AG04450 (cell line): ENCODE results near the gene RPTOR. TPM values are rescaled to one million over a fixed set of nuclear protein-coding genes. Genes with fewer than 3 reads are reported as not detected.

Experiments
- CTCF ChIA-PET: fragments of 300-600, 350-600 bp; formaldehyde crosslinking; extraction: SDS; loops from one replicate; lab custom pipeline; 2022; ENCODE audit warnings: antibody characterized with exemption, inconsistent platforms; lab: Charles Lee
- POLR2A ChIA-PET: fragments of 350-600 bp; formaldehyde crosslinking; extraction: SDS; loops from one replicate; lab custom pipeline; 2021; ENCODE audit warnings: antibody characterized with exemption, inconsistent platforms; lab: Yijun Ruan, JAX
- DNase-seq: peaks from one replicate; pipeline ENCODE4 v3.0.0-alpha.2; 2011; ENCODE audit warnings: low read depth, low spot score
- H3K27ac ChIP-seq: one replicate; pipeline ENCODE4 v1.5.1; 2012; ENCODE audit warnings: low read depth, low read length, control low read depth
- H3K27me3 ChIP-seq: one replicate; pipeline ENCODE4 v1.6.0; 2012; ENCODE audit warnings: low read length; ENCODE audit not compliant: control insufficient read depth, insufficient read depth
- H3K4me3 ChIP-seq: 2 replicates; pipeline ENCODE4 v1.5.1; 2011; ENCODE audit warnings: mild to moderate bottlenecking, low read depth, low read length, control low read depth
- H3K9me3 ChIP-seq: 2 replicates; pipeline ENCODE4 v1.5.1; 2012; ENCODE audit warnings: low read length; ENCODE audit not compliant: control insufficient read depth, insufficient read depth
- CTCF ChIP-seq: IDR thresholded peaks from 2 replicates; pipeline ENCODE4 v1.5.1; 2011; ENCODE audit warnings: low read depth, low read length, control low read depth, inconsistent platforms
- polyA plus RNA-seq: library from polyadenylated mRNA; depleted of rRNA; stranded (reverse); fragments of >200 nt; gene quantifications from 2 replicates; pipeline ENCODE4 v1.2.3, GENCODE V29; 2011

The RPTOR gene
- polyA plus RNA-seq, 1 experiment: 6.2 TPM

- no peak for TF ChIP-seq CTCF
- no peak for DNase-seq
- POLR2A ChIA-PET: interaction anchor here (0.7 kb wide), 1 partner anchor 514 kb away, joined by 7 read pairs; no protein-coding TSS in a partner anchor
- Histone ChIP-seq H3K4me3 (no peak overlapping the region), H3K9me3 (peaks cover 7% of the 10 kb centered on the region; the same call in 1 of the 2 replicates), H3K27me3 (peaks cover 2% of the 10 kb centered on the region), H3K27ac (no peak overlapping the region)
- CTCF ChIA-PET: no interaction called here
Observed at GRCh38 chr17:80968602-80969029, 424.0 kb downstream of the RPTOR start.

GRCh38 chr17:80969030-80969673 lies 424.5 kb downstream of the RPTOR start:
- DNase-seq: no peak
- peaks cover 2% of the 10 kb centered on the region for H3K27me3 ChIP-seq
- TF ChIP-seq CTCF: no peak
- no peak overlapping the region for H3K4me3 ChIP-seq
- ChIA-PET POLR2A (no interaction called here), CTCF (no interaction called here)
- H3K27ac ChIP-seq: no peak overlapping the region
- H3K9me3 ChIP-seq: peaks cover 7% of the 10 kb centered on the region; the same call in 1 of the 2 replicates

- CTCF ChIA-PET: interaction anchor here (1.1 kb wide), 1 partner anchor 542 kb away, joined by 8 read pairs; no protein-coding TSS in a partner anchor
- POLR2A ChIA-PET: interaction anchor here (0.9 kb wide), 1 partner anchor 515 kb away, joined by 4 read pairs; no protein-coding TSS in a partner anchor
- no peak for DNase-seq
- H3K27ac ChIP-seq: no peak overlapping the region
- no peak for TF ChIP-seq CTCF
- peaks cover 2% of the 10 kb centered on the region for H3K27me3 ChIP-seq
- no peak overlapping the region for H3K4me3 ChIP-seq
- peaks cover 7% of the 10 kb centered on the region; the same call in 1 of the 2 replicates for H3K9me3 ChIP-seq
Observed at GRCh38 chr17:80969674-80970043, 425.0 kb downstream of the RPTOR start.

- TF ChIP-seq CTCF: peak; percentile 44
- ChIA-PET POLR2A (interaction anchor here (0.9 kb wide), 1 partner anchor 515 kb away, joined by 4 read pairs; no protein-coding TSS in a partner anchor), CTCF (interaction anchor here (1.1 kb wide), 1 partner anchor 543 kb away, joined by 8 read pairs; no protein-coding TSS in a partner anchor)
- Histone ChIP-seq H3K27me3 (peaks cover 2% of the 10 kb centered on the region), H3K27ac (no peak overlapping the region), H3K9me3 (peaks cover 7% of the 10 kb centered on the region; the same call in 1 of the 2 replicates), H3K4me3 (no peak overlapping the region)
- no peak for DNase-seq
Observed at GRCh38 chr17:80970044-80970761, 425.6 kb downstream of the RPTOR start.
